Thoracic aorta endothelial cell (primary cell): ENCODE results near the gene RAB5A. TPM values are rescaled to one million over a fixed set of nuclear protein-coding genes. Genes with fewer than 3 reads are reported as not detected.

Source experiments
- small RNA-seq: library from RNA; depleted of rRNA; stranded (forward); fragments of <200 nt; gene quantifications from one replicate; pipeline ENCODE3, GENCODE V24; 2012
- total RNA-seq: library from RNA; depleted of rRNA; stranded (reverse); fragments of >200 nt; gene quantifications from 2 replicates; pipeline ENCODE4 v1.2.3, GENCODE V29; 2012

RAB5A gene
- total RNA-seq = 113 and 127 TPM in 2 replicates

GRCh38 chr3:19946832-19947548 lies at the start of gene RAB5A:
RAB5A (plus strand) TSS chr3:19947097; CDS start chr3:19950899, 3,802 bp downstream.

GRCh38 chr3:19934098-19934566 lies 12.8 kb upstream of the RAB5A start, which contains the start of gene EFHB:
EFHB (minus strand) TSS chr3:19934217; CDS start chr3:19934018, 199 bp downstream.

DNA sequence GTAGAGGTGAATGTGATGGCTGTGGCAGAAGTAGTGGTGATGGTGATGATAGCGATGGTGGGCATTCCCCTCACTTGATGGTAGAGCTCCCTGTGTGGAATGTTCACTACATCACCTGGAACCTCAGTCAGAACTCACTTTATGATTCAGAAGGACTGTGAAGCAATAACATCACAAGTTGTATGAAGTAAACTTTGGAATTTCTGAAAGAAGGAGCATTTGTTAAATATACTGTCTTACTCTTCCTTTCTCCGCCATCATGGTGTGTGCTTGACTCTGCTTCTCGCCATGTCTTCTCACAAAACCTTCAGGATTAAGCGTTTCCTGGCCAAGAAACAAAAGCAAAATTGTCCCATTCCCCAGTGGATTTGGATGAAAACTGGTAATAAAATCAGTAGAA lies 65.3 kb downstream of the RAB5A start, which contains the start of gene PP2D1:
TSS of gene PP2D1 (minus strand) at position 101 of the 400 bp plus-strand sequence. CDS start 192 bp downstream, outside the sequence.

Small RNA genes within 50 kb of the gene (small RNA-seq; reads per million reads assigned to genes)
- gene RNU4-85P (not detected), gene RPL39P18 (not detected)

Other genes with a start within 250 kb of the RAB5A start
- gene EFHB, start 12.9 kb upstream of the RAB5A start, total RNA-seq = 0.27 TPM in 1 of 2 replicates, not detected in the other
- not detected in 2 replicates for gene PP2D1, start 65.2 kb downstream of the RAB5A start, total RNA-seq
- 15.7 and 18.2 TPM in 2 replicates for gene KAT2B, start 93.3 kb downstream of the RAB5A start, total RNA-seq
- gene SGO1, start 239.1 kb downstream of the RAB5A start, total RNA-seq = 16.4 and 26.0 TPM in 2 replicates